ENCODE results near the gene FXYD7. TPM values are rescaled to one million over a fixed set of nuclear protein-coding genes. Genes with fewer than 3 reads are reported as not detected.

The FXYD7 gene
- total RNA-seq, 1 experiment from 2014 or later: not detected

DNA sequence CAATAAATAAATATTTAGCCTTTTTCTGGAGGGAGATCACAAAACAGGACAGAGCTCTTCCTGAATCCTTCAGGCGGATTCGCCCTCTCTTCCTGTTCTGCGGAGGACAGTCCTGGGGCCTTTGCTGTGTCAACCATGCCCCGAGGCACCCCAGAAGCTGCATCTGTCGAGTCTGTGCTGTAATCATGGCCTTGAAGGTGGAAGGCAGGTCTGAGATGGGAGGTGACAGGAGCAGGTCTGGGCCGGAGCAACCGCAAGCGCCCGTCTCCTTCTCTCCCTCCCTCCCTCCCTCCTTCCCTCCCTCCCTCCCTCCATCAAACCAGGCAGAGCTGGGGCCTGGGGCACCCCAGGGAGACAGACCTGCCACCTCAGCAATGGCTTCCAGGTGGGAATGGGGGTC, 32.1 kb upstream of the FXYD7 start:
- DNase-seq (ENCODE audit: low spot score): no peak

DNA sequence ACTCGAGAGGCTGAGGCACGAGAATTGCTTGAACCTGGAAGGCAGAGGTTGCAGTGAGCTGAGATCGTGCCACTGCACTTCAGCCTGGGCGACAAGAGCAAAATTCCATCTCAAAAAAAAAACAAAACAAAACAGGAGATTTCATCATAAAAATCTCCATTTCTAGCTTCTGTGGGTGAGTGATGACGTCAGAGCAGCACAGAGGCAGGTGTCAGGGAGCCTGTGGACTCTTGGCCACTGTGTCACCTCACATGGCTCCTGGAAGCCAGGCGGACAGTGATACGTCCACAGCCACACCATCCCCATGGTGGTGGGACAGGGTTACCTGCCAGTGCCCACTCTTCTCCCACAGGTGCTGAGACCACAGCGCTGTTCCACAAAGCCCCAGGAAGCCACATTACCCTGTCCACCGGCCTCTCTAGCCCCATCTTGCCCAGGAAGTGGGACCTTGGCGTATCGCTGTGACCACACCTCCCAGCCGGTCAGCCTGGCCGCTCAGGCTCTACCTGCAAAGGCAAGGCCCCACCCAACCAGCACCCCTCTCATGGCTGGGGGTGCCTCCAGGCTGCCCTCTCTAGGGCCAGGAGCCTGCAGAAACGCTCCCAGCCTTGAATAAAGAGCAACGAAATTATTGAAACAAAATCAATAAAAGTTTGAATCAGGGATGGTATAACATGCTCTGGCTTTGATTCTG, 29.9 kb upstream of the FXYD7 start:
- DNase-seq (ENCODE audit: low spot score): no peak

DNA sequence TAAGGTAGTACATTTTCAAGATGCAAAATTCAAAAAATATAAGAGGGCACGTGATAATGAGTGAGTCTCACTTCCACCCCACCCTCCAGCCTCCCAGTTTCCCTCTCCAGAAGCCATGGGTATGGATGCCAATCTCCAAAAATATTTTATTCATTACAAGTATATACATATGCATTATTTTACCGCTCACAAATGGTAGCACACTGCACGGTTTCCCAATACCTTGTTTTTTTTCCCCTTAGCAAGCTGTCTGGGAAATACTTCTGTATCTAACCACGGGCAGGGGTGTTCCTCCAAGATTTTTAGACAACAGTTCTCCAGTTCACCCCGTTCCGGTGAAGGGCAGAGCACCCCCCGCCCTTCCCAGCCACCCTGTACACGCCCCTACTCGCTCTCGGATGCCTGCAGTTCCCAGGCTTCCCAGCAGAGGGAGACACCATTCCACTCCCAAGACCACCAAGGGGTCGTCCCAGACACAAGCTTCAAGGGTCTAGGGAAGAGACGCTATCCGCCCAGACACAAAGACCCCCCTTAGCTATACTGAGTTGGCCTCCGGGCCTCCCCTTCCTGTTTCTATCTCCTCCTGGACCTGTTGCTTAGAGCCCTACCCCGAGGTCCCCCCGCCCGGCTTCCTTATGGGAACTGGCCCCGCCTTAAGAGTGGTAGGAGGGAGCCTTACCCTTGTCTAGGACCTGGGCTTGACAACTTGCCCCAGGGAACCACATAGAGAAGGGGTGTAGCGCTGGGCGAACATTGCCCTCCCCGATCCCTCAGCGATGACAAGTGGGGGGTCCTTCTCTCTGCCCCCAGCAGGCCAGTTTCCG, 28.5 kb upstream of the FXYD7 start:
- DNase-seq (ENCODE audit: low spot score): peak; percentile 74

DNA sequence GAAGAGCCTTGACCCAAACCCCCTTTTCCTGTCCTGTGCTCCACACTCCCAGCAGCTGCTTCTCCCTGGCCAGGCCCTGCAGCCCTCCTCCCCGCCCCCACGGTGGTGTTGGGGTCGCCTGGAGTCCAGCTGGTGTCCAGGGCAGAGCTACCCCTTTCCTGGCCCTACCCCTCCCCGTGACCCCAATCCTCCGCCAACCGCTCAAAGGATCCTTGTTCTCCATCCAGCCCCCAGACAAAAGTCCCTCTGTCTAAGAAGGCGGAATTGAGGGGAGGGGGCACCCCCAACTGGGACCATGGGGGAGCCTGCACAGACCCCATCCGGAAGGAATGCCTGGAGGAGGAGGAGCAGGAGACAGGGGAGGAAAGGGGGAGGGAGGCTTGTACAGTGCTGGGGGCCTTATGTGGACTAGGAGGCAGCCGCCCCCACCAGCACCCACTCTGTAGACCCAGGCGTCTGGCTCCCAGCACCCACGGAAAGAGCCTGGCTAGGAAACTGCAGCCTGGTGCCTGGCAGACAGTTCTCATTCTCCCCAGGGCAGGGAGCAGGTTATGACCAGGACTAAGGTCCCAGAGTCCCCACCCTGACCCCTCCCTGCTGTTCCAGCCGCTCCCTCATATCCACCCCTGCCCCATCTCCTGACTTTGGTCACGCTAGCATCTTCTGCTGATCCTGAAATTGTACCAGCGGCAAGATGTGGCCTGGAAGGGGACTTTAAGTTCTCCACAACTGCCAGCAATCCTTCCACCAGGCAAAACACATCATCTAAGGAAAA, 27.7 kb upstream of the FXYD7 start, which contains the start of gene FXYD3:
Gene FXYD3 (plus strand): TSS at position 647 of the 775 bp plus-strand sequence. CDS start 3,554 bp downstream, outside the sequence.
- no peak for DNase-seq (ENCODE audit: low spot score)

DNA sequence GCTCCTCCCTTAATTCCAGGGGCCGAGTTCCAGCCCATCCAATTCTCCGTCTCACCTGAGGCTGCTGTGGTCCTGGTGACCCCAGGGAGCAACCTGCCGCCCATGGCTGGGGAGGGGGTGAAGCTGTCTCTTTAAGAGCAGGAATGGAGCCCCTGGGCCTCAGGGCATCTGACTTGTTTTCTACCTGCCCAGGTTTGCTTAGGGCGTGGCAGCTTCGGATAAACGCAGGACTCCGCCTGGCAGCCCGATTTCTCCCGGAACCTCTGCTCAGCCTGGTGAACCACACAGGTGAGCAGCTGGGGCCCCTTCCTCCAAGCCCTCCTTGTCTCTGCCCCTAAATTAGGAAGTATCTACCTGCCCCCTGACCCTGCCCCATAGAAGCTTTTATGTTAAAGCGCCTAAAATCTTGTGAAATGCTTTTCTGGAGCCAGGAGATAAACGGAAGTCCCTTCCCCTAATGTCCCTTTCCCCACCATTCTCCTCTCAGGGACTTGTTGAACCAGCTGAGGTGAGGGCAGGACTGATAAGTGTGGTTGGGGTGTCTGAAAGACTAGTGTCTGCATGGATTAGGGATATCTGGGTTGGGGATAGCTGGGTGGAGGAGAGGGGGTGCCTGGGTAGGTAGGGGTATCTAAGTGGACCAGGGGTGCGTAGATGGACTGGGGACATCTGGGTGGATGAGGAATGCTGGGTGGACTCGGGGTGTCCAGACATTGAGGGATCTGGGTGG, 26.8 kb upstream of the FXYD7 start:
- peak; percentile 41 for DNase-seq (ENCODE audit: low spot score)

DNA sequence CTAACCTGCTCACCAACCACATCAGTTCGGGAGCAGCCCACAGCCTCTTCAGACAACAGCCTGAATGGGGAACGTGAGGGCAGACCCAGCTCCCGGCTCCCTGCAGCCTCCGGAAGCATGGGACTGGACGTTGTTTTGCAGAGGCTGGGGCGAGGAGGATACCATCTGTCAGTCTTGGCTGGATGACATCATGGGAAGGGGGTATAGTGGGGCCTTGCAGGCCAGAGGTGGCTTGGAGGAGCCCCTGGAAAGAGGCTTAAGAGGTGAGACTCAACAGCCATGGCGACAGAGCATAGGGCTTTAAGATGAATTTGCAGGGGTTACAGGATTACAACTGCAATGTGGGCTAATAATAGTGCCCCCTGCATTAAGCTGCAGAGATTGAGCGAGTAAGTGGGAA, 25.9 kb upstream of the FXYD7 start:
- DNase-seq (ENCODE audit: low spot score): no peak

DNA sequence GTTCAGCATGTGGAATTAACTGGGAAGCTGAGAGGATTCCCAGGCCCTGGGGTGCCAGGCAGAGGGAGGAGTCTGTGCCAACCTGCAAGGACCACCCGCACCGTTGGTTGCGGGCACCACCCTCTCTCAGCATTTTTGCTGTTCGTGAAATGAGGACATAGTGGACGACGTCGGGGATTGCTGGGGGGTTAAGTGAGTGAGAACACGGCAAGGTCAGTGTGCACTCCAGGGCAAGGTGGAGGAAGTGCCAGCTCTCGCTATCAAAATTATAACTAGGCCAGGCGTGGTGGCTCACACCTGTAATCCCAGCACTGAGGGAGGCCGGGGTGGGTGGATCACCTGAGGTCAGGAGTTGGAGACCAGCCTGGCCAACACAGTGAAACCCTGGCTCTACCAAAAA, 25.3 kb upstream of the FXYD7 start:
- DNase-seq (ENCODE audit: low spot score): no peak

DNA sequence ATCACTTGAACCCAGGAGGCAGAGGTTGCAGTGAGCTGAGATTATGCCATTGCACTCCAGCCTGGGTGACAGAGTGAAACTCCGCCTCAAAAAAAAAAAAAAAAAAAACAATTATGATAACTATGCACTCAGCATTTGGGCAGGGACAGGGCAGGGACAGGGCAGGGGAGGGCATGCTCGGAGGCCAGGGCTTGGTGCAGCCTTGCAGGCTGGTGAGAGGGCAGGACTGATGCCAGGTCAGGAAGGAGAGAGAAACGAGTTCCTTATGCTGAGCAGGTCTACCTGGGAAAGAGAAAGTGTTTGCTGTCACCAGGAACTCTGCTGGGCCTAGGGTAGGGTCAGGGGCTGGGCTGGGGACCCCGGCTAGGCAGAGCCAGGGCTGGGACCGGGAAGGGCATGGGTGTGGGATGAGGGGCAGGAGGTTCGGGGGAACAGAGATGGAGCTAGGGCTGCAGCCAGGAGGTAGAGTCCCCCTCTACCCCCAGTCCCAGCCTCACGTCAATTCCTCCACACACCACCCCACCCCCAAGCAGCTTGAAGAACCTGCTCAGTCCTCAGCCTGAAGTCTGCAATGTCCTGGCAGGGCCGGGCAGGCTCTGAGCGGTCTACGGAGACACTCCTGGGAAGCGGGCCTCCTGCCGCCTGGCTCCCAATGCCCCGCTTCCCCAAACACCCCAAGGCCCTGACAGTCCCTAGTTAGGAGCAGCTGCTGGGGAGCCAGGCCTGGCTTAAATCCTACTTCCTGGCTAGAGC, 24.6 kb upstream of the FXYD7 start:
- DNase-seq (ENCODE audit: low spot score): no peak

DNA sequence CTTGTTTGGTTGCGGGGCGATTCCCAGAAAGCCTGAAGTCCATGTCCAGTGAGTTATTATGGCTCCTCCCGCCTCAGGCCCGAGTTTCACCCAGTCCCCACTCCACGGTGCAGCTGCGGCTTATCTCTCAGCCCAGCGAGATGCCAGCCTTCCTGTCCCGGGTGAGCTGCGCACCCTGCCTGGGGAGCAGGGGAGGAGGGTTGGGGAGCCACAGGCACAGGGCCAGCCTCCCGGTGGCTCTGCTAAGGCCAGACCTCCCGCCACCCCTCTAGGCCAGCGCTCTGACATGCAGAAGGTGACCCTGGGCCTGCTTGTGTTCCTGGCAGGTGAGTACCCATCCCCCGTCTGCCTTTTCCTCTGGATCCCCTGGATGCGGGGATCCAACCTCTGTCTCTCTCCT, 24.0 kb upstream of the FXYD7 start:
- no peak for DNase-seq (ENCODE audit: low spot score)

DNA sequence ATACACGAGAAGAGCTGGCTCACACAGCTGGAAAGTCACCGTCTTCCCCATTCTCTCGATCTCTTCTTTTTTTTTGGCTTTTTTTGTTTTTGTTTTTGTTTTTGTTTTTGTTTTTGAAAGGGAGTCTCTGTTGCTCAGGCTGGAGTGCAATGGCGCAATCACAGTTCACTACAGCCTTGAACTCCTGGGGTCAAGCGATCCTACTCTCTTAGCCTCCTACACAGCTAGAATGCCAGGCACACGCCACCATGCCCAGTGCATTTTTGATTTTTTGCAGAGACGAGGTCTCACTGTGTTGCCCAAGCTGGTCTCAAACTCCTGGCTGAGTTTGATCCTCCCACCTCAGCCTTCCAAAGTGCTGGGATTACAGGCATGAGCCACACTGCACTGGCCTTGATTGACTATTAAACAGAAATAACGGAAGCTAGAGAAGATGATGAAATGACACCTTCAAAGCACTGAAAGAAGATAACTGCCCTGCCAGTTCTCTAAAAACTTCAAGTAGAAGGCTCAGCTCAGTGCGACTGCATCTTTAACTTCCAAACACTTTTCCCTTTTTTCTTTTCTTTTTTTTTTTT, 23.4 kb upstream of the FXYD7 start:
- DNase-seq (ENCODE audit: low spot score): no peak

DNA sequence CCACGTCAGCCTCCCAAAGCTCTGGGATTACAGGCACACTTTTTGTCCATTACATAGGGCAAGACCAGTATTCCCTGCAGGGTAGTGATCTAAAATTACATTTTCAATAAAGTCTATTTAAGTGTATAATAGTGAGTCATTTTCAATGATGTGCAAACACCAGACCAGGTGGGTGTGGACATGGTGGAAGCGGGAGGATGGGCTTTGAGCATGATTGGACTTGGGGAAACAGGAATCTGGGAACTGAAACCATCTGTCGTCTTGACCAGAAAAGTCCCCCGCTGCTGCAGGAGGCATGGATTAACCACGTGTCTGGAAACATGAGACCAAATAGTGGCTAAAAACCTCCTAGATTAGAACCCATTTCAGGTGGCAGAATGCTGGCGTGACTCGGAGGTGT, 22.6 kb upstream of the FXYD7 start:
- no peak for DNase-seq (ENCODE audit: low spot score)

DNA sequence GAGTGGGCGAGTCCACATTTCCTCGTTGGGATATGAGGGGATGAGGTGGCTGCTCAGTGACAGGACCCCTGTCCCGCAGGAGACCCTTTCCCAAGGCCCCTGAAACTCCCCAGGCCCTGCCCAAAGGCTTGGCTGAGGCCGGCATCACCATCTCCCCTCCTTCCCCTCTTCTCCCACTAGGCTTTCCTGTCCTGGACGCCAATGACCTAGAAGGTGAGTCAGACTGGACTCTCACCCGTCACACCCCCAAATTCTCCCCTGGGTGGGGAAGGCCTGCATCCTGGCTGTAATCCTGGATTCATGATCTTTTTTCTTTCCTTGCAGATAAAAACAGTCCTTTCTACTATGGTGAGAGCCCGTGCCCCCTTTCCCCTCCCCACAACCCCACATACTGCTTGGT, 22.2 kb upstream of the FXYD7 start:
- peak; percentile 35 for DNase-seq (ENCODE audit: low spot score)

DNA sequence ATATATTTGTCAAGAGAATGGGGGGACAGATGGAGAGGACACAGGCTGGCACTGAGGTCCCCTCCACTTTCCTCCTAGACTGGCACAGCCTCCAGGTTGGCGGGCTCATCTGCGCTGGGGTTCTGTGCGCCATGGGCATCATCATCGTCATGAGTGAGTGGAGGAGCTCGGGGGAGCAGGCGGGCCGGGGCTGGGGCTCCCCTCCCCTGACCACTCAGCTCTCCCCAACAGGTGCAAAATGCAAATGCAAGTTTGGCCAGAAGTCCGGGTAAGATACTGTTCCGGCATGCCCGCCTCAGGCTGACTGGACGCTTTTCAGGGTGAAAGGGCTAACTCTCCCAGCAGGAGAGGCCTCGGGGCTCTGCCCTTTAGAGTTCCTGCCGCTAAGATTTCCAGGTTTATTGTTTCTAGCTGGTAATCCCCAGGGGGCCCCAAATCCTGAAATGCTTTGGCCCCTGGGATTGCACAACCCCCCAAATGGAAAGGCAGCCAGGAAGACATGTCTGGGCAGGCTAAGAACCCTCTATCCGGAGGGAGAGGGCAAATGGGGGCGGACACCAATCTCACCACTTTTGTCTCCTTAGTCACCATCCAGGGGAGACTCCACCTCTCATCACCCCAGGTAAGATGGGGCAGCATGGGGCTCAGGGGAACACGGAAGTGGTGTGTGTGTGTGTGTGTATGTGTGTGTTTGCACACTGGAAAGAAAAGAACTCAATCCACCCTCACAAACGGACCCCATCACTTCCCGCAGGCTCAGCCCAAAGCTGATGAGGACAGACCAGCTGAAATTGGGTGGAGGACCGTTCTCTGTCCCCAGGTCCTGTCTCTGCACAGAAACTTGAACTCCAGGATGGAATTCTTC, 20.1 kb upstream of the FXYD7 start:
- no peak for DNase-seq (ENCODE audit: low spot score)

DNA sequence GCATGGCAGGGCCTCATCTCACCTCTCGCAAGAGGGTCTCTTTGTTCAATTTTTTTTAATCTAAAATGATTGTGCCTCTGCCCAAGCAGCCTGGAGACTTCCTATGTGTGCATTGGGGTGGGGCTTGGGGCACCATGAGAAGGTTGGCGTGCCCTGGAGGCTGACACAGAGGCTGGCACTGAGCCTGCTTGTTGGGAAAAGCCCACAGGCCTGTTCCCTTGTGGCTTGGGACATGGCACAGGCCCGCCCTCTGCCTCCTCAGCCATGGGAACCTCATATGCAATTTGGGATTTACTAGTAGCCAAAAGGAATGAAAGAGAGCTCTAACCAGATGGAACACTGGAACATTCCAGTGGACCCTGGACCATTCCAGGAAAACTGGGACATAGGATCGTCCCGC, 19.5 kb upstream of the FXYD7 start:
- DNase-seq (ENCODE audit: low spot score): no peak

DNA sequence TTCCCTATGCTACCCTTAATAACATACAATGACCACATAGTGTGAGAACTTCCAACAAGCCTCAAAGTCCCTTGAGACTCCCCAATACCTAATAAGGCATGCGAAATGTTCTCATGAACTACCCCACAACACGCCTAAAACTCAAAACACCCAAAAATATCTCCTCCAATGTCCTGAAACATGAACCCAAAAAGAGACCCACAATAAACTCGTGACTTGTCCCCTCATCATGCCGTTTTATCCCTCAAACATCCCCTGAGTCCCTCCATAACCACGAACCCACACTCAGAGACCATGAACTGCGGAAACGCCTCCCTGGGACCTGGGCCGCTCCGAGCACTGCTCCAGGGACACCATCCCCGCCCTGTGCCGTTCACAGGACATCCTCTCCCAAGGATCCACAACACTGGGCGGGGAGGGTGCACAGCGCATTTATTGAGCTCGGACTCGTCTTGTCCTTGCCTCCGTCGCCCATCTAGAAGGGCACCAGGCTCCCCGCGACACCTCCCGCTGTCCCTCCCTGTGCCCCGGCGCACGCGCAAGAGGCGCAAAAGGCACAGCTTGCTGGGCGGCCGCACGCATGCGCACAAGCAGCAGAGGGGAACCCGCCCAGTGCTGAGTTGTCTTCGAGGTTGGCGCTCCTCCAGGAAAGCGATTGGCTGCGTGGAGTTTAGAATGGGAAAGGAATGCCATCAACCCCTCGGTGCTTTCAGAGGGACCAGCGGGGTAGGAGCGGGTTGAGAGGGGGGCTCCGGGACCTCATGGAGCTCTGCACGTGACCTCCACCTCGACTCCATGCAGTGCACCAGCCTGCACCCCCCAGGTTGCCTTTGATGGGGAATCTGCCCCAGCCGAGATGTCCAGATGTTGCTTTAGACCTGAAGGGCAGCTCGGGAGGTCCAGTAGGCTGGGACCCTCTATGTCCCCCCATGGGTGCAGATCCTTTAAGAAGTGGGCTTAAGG, 18.7 kb upstream of the FXYD7 start:
- DNase-seq (ENCODE audit: low spot score): peak; percentile 96

DNA sequence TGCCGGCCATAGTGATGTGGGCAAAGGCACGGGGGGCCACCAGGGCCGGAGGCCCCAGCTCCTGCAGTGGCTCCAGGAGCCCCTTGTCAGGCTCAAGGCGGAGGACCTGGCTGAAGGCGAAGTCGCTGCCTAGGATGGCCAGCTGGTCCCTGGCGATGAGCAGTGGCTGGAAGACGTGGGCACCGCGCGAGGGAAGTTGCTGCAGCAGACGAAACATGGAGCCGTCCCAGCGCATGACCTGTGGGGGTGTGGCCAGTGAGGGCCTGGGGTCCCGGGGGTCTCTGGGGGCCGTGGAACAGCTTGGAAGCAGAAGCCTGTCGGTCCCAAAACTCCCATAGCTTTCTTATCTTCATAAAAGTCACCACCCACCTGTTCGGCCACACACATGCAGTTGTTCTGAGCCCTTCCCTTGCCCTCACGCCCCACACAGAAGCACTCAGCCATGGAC, 17.8 kb upstream of the FXYD7 start:
- DNase-seq (ENCODE audit: low spot score): no peak

DNA sequence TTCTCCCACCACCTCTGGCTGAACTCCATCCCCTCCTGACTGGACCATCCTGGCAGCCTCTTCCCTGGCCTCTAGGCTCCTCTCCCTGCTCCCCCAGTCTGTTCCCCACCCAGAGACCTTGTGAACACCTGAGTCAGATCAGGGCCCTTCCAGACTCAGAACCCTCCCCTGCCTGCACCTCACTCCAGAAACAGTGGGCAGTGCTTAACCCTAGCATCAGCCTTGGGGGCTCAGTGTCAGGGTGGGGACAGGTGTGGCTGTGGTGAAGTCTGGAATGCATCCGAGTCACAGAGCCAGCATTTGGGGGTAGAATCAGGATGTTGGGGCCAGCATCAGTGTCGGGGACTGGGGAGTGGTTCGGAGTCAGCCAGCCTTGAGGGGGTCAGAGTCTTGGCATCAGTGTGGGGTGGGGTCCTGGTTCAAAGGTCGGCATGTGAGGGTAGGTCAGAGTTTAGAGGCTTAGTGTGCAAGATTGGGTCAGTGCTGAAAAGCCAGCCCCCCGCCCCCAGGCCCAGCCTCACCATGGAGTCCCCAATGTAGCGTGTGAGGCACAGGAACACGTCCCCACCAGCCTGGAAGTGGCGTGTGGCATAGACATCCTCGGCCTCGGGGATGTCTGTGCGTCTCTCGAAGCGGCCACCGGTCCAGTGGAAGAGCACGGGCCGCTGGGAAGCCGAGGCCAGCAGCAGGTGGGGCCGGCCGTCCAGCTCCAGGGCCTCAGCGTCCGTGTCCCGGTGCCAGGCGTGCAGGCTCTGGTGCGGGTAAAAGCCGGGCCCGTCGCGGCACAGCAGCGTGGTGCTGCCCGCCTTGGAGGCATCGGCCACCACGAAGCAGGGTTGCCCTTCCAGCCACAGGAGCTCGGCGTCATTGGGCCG, 17.1 kb upstream of the FXYD7 start:
- no peak for DNase-seq (ENCODE audit: low spot score)
